GM10266 (cell line): ENCODE results near the gene DBF4.
A peak's percentile ranks its signal among the peaks of the same experiment; 100 is the strongest.
"Not testable (repeated sequence)": the region's sequence is repeated elsewhere in the genome, so short reads cannot be mapped to it uniquely, and the experiment has no call there.

Experiments
- DNase-seq: peaks from one replicate; pipeline ENCODE4 v3.0.0; 2012; ENCODE audit errors: extremely low spot score
- CTCF ChIP-seq: IDR thresholded peaks from 2 replicates; pipeline ENCODE4 v1.5.1; 2012; ENCODE audit warnings: mild to moderate bottlenecking, low read depth; ENCODE audit not compliant: control insufficient read depth, insufficient read depth; ENCODE audit errors: missing control alignments

Gene DBF4

GRCh38 chr7:87920578-87920977, 44.3 kb downstream of the DBF4 start:
- no peak for TF ChIP-seq CTCF
- DNase-seq, result no peak

GRCh38 chr7:87922759-87923395, 46.6 kb downstream of the DBF4 start:
- not testable (repeated sequence) for DNase-seq

- peak; percentile 48 for DNase-seq
- peak; percentile 50 for TF ChIP-seq CTCF
These were observed 50.5 kb downstream of the DBF4 start for GRCh38 chr7:87926581-87927461.

GRCh38 chr7:87933605-87933952, 57.3 kb downstream of the DBF4 start:
- DNase-seq, result no peak
- no peak for TF ChIP-seq CTCF

- DNase-seq, result peak; percentile 90
- TF ChIP-seq CTCF, result peak; percentile 39
These were observed 57.8 kb downstream of the DBF4 start, which contains the start of gene ADAM22 for GRCh38 chr7:87933953-87934698. ADAM22 (plus strand) TSS chr7:87934251; CDS start chr7:87934466, 215 bp downstream.

GRCh38 chr7:87934699-87935383, 58.5 kb downstream of the DBF4 start:
- TF ChIP-seq CTCF, result no peak
- peak; percentile 28 for DNase-seq

GRCh38 chr7:87935384-87935706, 59.1 kb downstream of the DBF4 start:
- TF ChIP-seq CTCF, result no peak
- DNase-seq, result no peak
